Panc1 (cell line): ENCODE data around the gene DPYSL3.

Experiments
- POLR2AphosphoS5 ChIP-seq: IDR thresholded peaks from 2 replicates; pipeline ENCODE4 v1.6.1; 2012; ENCODE audit warnings: mild to moderate bottlenecking, low read depth, low read length, moderate library complexity
- SIN3A ChIP-seq: IDR thresholded peaks from 2 replicates; pipeline ENCODE4 v1.6.1; 2012; ENCODE audit warnings: low read depth, mild to moderate bottlenecking, low read length, moderate library complexity, borderline replicate concordance; ENCODE audit not compliant: insufficient read depth
- TCF7L2 ChIP-seq: IDR thresholded peaks from 2 replicates; pipeline ENCODE4 v1.6.1; 2011; ENCODE audit warnings: mild to moderate bottlenecking, low read depth, low read length, inconsistent platforms
- TF ChIP-seq, protein P1 (sequence below): fragments of 450-650 bp; IDR thresholded peaks from 2 replicates; pipeline ENCODE4 v1.5.1; 2017; ENCODE audit warnings: mild to moderate bottlenecking
- TF ChIP-seq, protein P2 (sequence below), 2 experiments: IDR thresholded peaks; 2 replicates each; pipeline ENCODE4 v1.6.1; 2011 to 2012; ENCODE audit warnings: low read depth in 2 of 2, control low read depth in 1 of 2, low read length in 1 of 2, mild to moderate bottlenecking in 1 of 2, moderate library complexity in 1 of 2; ENCODE audit not compliant: insufficient read depth in 1 of 2

DNA sequence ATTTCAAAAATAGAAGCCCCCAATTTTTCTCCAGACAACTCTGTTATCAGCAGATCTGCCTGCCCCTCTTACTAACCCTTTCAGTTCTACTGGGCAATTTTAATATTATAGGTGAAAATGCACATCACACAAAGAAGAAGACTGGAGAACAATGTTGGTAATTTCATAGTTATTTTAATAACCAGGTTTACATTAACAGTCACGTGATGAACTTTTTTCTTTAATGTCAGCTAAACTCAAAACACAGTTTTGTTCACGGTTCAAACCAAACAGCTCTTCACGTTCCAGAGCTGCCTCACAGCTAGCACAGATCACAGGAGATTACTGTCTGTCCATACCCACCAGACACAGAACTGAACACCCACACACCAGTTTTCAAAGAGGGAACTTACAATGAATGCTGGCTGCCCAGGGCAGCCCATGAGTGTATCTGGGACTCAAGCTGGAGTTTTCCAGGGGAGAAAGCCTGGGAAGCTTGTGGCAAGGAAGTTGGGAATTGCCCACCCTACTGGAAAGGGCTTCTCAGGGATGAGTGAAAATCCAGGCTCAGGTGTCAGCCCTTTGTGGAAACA, 119.1 kb downstream of the DPYSL3 start:
- TF ChIP-seq, protein P1, sequence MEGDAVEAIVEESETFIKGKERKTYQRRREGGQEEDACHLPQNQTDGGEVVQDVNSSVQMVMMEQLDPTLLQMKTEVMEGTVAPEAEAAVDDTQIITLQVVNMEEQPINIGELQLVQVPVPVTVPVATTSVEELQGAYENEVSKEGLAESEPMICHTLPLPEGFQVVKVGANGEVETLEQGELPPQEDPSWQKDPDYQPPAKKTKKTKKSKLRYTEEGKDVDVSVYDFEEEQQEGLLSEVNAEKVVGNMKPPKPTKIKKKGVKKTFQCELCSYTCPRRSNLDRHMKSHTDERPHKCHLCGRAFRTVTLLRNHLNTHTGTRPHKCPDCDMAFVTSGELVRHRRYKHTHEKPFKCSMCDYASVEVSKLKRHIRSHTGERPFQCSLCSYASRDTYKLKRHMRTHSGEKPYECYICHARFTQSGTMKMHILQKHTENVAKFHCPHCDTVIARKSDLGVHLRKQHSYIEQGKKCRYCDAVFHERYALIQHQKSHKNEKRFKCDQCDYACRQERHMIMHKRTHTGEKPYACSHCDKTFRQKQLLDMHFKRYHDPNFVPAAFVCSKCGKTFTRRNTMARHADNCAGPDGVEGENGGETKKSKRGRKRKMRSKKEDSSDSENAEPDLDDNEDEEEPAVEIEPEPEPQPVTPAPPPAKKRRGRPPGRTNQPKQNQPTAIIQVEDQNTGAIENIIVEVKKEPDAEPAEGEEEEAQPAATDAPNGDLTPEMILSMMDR: no peak
- TF ChIP-seq, protein P2, sequence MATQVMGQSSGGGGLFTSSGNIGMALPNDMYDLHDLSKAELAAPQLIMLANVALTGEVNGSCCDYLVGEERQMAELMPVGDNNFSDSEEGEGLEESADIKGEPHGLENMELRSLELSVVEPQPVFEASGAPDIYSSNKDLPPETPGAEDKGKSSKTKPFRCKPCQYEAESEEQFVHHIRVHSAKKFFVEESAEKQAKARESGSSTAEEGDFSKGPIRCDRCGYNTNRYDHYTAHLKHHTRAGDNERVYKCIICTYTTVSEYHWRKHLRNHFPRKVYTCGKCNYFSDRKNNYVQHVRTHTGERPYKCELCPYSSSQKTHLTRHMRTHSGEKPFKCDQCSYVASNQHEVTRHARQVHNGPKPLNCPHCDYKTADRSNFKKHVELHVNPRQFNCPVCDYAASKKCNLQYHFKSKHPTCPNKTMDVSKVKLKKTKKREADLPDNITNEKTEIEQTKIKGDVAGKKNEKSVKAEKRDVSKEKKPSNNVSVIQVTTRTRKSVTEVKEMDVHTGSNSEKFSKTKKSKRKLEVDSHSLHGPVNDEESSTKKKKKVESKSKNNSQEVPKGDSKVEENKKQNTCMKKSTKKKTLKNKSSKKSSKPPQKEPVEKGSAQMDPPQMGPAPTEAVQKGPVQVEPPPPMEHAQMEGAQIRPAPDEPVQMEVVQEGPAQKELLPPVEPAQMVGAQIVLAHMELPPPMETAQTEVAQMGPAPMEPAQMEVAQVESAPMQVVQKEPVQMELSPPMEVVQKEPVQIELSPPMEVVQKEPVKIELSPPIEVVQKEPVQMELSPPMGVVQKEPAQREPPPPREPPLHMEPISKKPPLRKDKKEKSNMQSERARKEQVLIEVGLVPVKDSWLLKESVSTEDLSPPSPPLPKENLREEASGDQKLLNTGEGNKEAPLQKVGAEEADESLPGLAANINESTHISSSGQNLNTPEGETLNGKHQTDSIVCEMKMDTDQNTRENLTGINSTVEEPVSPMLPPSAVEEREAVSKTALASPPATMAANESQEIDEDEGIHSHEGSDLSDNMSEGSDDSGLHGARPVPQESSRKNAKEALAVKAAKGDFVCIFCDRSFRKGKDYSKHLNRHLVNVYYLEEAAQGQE (IDR thresholded peaks at IDR 0.05; ENCODE audit: insufficient read depth in 1 of 2, low read depth in 2 of 2, low read length in 1 of 2): no peak
- TF ChIP-seq SIN3A (no peak), POLR2AphosphoS5 (no peak), TCF7L2 (no peak)
